ENCODE data around the gene MT1F.

- TF ChIP-seq CTCF (IDR thresholded peaks at IDR 0.05) = no peak
- TF ChIP-seq POLR2A (IDR thresholded peaks at IDR 0.05) = no peak
- no peak for TF ChIP-seq POLR2AphosphoS5 (IDR thresholded peaks at IDR 0.05)
These were observed 6.7 kb downstream of the MT1F start for GRCh38 chr16:56664506-56664905.
